GM21381 (cell line): Measurements from ENCODE around the gene SPACA6.
"Not testable (repeated sequence)": the region's sequence is repeated elsewhere in the genome, so short reads cannot be mapped to it uniquely, and the experiment has no call there.

ENCODE experiments used
- ATAC-seq: cut with Tn5 transposase; IDR thresholded peaks from one replicate; pipeline ENCODE4 v1.9.1; 2021; ENCODE audit warnings: mild to moderate bottlenecking, moderate library complexity; ENCODE audit not compliant: unreplicated experiment

The SPACA6 gene

GRCh38 chr19:51733742-51734522, 40.8 kb downstream of the SPACA6 start:
- ATAC-seq: no peak

- no peak for ATAC-seq
Measured at GRCh38 chr19:51735759-51736449, 42.8 kb downstream of the SPACA6 start.

GRCh38 chr19:51737389-51737788, 44.3 kb downstream of the SPACA6 start:
- no peak for ATAC-seq

GRCh38 chr19:51737924-51738323, 44.8 kb downstream of the SPACA6 start:
- ATAC-seq: no peak

GRCh38 chr19:51738523-51738922, 45.4 kb downstream of the SPACA6 start:
- not testable (repeated sequence) for ATAC-seq

- ATAC-seq: no peak
Measured at GRCh38 chr19:51739466-51740213, 46.5 kb downstream of the SPACA6 start.

GRCh38 chr19:51740356-51740755, 47.2 kb downstream of the SPACA6 start:
- ATAC-seq: no peak

- ATAC-seq: no peak
Measured at GRCh38 chr19:51742789-51743188, 49.7 kb downstream of the SPACA6 start.

- no peak for ATAC-seq
Measured at GRCh38 chr19:51743405-51743804, 50.3 kb downstream of the SPACA6 start.

- ATAC-seq: no peak
Measured at GRCh38 chr19:51746731-51747130, 53.6 kb downstream of the SPACA6 start.

- no peak for ATAC-seq
Measured at GRCh38 chr19:51749979-51750378, 56.8 kb downstream of the SPACA6 start.

GRCh38 chr19:51750400-51751094, 57.4 kb downstream of the SPACA6 start:
- no peak for ATAC-seq

GRCh38 chr19:51751655-51752054, 58.5 kb downstream of the SPACA6 start, which contains the start of gene FPR1:
TSS of gene FPR1 (minus strand) at chr19:51751878. CDS start at chr19:51746994, 4,884 bp downstream.
- ATAC-seq: no peak

- no peak for ATAC-seq
Measured at GRCh38 chr19:51754109-51754508, 61.0 kb downstream of the SPACA6 start.

GRCh38 chr19:51754770-51755169, 61.6 kb downstream of the SPACA6 start:
- ATAC-seq: no peak
